PC-3 (cell line): Measurements from ENCODE around the gene CACNA1S. TPM values are rescaled to one million over a fixed set of nuclear protein-coding genes. Genes with fewer than 3 reads are reported as not detected.
A peak's percentile ranks its signal among the peaks of the same experiment; 100 is the strongest.

ENCODE experiments used
- ATAC-seq: fragments of 200-7000 bp; cut with Tn5 transposase; 2 replicates; pipeline ENCODE4 v1.9.1; 2020; ENCODE audit warnings: mild to moderate bottlenecking, moderate library complexity
- BruUV-seq: library from RNA; stranded (reverse); fragments of 400-500 nt; replicated peaks from 2 replicates; lab custom pipeline; 2021; lab: Mats Ljungman, UMichigan
- CTCF ChIA-PET: fragments of 300-600 bp; sonication (Branson Sonifier 250); formaldehyde crosslinking; loops from one replicate; lab custom pipeline; 2022; ENCODE audit warnings: antibody characterized with exemption; lab: Charles Lee
- POLR2A ChIA-PET: fragments of 300-600 bp; sonication (Branson Sonifier 250); formaldehyde crosslinking; loops from one replicate; lab custom pipeline; 2022; ENCODE audit warnings: antibody characterized with exemption; ENCODE audit not compliant: unreplicated experiment; lab: Charles Lee
- DNase-seq: peaks from one replicate; pipeline ENCODE4 v3.0.0-alpha.2; 2015
- H2AFZ ChIP-seq: fragments of 300-600 bp; sonication (generic); 2 replicates; pipeline ENCODE4 v1.6.0; 2016; ENCODE audit warnings: antibody characterized with exemption, low read length
- H3F3A ChIP-seq: fragments of 300-600 bp; sonication (generic); one replicate; pipeline ENCODE4 v1.6.0; 2017; ENCODE audit warnings: antibody characterized with exemption, low read length, control low read depth, mild to moderate bottlenecking; ENCODE audit not compliant: unreplicated experiment
- H3K27ac ChIP-seq: fragments of 300-600 bp; sonication (generic); 2 replicates; pipeline ENCODE4 v1.5.1; 2016; ENCODE audit warnings: mild to moderate bottlenecking, low read length
- H3K27me3 ChIP-seq: fragments of 300-600 bp; sonication (generic); 2 replicates; pipeline ENCODE4 v1.6.1; 2016; ENCODE audit warnings: low read length, mixed read lengths
- H3K36me3 ChIP-seq: fragments of 300-600 bp; sonication (generic); 2 replicates; pipeline ENCODE4 v1.6.1; 2016; ENCODE audit warnings: low read depth, mixed run types, low read length, mixed read lengths
- H3K4me1 ChIP-seq: fragments of 300-600 bp; sonication (generic); 2 replicates; pipeline ENCODE4 v1.5.1; 2016; ENCODE audit warnings: low read length; ENCODE audit not compliant: insufficient read depth
- H3K4me2 ChIP-seq: fragments of 300-600 bp; sonication (generic); 2 replicates; pipeline ENCODE4 v1.6.0; 2016; ENCODE audit warnings: low read length
- H3K4me3 ChIP-seq: fragments of 300-600 bp; sonication (generic); 2 replicates; pipeline ENCODE4 v1.5.1; 2016; ENCODE audit warnings: mild to moderate bottlenecking, low read length, mixed read lengths
- H3K79me2 ChIP-seq: fragments of 300-600 bp; sonication (generic); 2 replicates; pipeline ENCODE4 v1.6.1; 2017; ENCODE audit warnings: low read length, mixed read lengths
- H3K9ac ChIP-seq: fragments of 300-600 bp; sonication (generic); 2 replicates; pipeline ENCODE4 v1.6.0; 2016; ENCODE audit warnings: mild to moderate bottlenecking, low read length
- H3K9me2 ChIP-seq: fragments of 300-600 bp; sonication (generic); replicated peaks from 2 replicates; pipeline ENCODE4 v1.6.1; 2016; ENCODE audit warnings: mixed run types, low read length, mixed read lengths
- H3K9me3 ChIP-seq: fragments of 300-600 bp; sonication (generic); 2 replicates; pipeline ENCODE4 v1.6.1; 2016; ENCODE audit warnings: low read length, mixed read lengths
- H4K20me1 ChIP-seq: fragments of 300-600 bp; sonication (generic); 2 replicates; pipeline ENCODE4 v1.6.1; 2016; ENCODE audit warnings: low read length, mixed read lengths
- CTCF ChIP-seq: fragments of 300-600 bp; sonication (generic); conservative IDR thresholded peaks from 2 replicates; pipeline ENCODE4 v1.5.1; 2017; ENCODE audit warnings: antibody characterized with exemption, low read depth, mild to moderate bottlenecking, low read length
- EZH2 ChIP-seq: fragments of 300-600 bp; sonication (generic); IDR thresholded peaks from one replicate; pipeline ENCODE4 v1.6.1; 2017; ENCODE audit warnings: antibody characterized with exemption, mild to moderate bottlenecking, low read length; ENCODE audit not compliant: unreplicated experiment
- EZH2phosphoT487 ChIP-seq: fragments of 300-600 bp; sonication (generic); IDR thresholded peaks from 2 replicates; pipeline ENCODE4 v1.6.1; 2018; ENCODE audit warnings: mild to moderate bottlenecking, antibody characterized with exemption, low read length, borderline replicate concordance
- intact Hi-C: fragments of 100-400 bp; cut with micrococcal nuclease; formaldehyde crosslinking; loops from 2 replicates; pipeline ENCODE4 v1.9.0; 2023
- total RNA-seq: library from RNA; depleted of rRNA; stranded (reverse); fragments of >200 nt; gene quantifications from 2 replicates; pipeline ENCODE4 v1.2.3, GENCODE V29; 2014

Gene CACNA1S
- total RNA-seq, 1 experiment from 2014 or later, result not detected

- no peaks in the 10 kb centered on the region for H3K9me3 ChIP-seq
- no peak overlapping the region for H3K4me3 ChIP-seq
- H3K27me3 ChIP-seq, result peaks cover 24% of the 10 kb centered on the region
- no TSS peak for BruUV-seq
- ATAC-seq (peak; percentile 98), DNase-seq (peak; percentile 97)
- H3K9ac ChIP-seq, result no peak overlapping the region
- H3K27ac ChIP-seq, result no peak overlapping the region
- CTCF ChIA-PET, result interaction anchor here (0.6 to 2.5 kb wide), 11 partner anchors 10 to 197 kb away, joined by 3 to 46 read pairs (median 3); partner anchors contain the start of gene PKP1
- H3K4me2 ChIP-seq, result no peak overlapping the region
- H3K36me3 ChIP-seq, result no peaks in the 10 kb centered on the region
- POLR2A ChIA-PET, result interaction anchor here (0.5 to 0.6 kb wide), 2 partner anchors 29 to 62 kb away, joined by 3 read pairs; no protein-coding TSS in a partner anchor
- intact Hi-C loops, result loop anchor here (1.0 to 5.0 kb wide), 3 partner anchors 28 to 276 kb away; no protein-coding TSS in a partner anchor
- no peak overlapping the region for H2AFZ ChIP-seq
- no peaks in the 10 kb centered on the region for H4K20me1 ChIP-seq
- H3F3A ChIP-seq, result no peaks in the 10 kb centered on the region
- no peak for TF ChIP-seq EZH2
- no peak for TF ChIP-seq EZH2phosphoT487
- TF ChIP-seq CTCF, result peak; percentile 100
- peaks cover 12% of the 10 kb centered on the region for H3K4me1 ChIP-seq
- H3K79me2 ChIP-seq, result no peaks in the 10 kb centered on the region
- no peaks in the 10 kb centered on the region for H3K9me2 ChIP-seq
Measured at GRCh38 chr1:201085902-201086735, 26.1 kb downstream of the CACNA1S start.

- ChIA-PET CTCF (no interaction called here), POLR2A (no interaction called here)
- DNase-seq, result no peak
- Histone ChIP-seq H3K9me3 (no peaks in the 10 kb centered on the region), H3K9me2 (no peaks in the 10 kb centered on the region), H3K4me3 (no peak overlapping the region), H2AFZ (no peak overlapping the region), H3K4me1 (peaks cover 12% of the 10 kb centered on the region), H3K4me2 (no peak overlapping the region), H3K27me3 (peaks cover 38% of the 10 kb centered on the region), H4K20me1 (no peaks in the 10 kb centered on the region), H3F3A (no peaks in the 10 kb centered on the region), H3K9ac (no peak overlapping the region), H3K79me2 (no peaks in the 10 kb centered on the region), H3K36me3 (no peaks in the 10 kb centered on the region), H3K27ac (no peak overlapping the region)
- no TSS peak for BruUV-seq
- no peak for ATAC-seq
- intact Hi-C loops, result no loop called here
- TF ChIP-seq EZH2, result no peak
- no peak for TF ChIP-seq CTCF
Measured at GRCh38 chr1:201084295-201084694, 27.9 kb downstream of the CACNA1S start.

- peaks cover 41% of the 10 kb centered on the region for H3K27me3 ChIP-seq
- H3K27ac ChIP-seq, result no peak overlapping the region
- no peak for DNase-seq
- H3K4me3 ChIP-seq, result no peak overlapping the region
- BruUV-seq, result no TSS peak
- H3K36me3 ChIP-seq, result no peaks in the 10 kb centered on the region
- H3F3A ChIP-seq, result no peaks in the 10 kb centered on the region
- no peaks in the 10 kb centered on the region for H3K9me3 ChIP-seq
- ChIA-PET CTCF (interaction anchor here (0.7 kb wide), 1 partner anchor 110 kb away, joined by 3 read pairs; no protein-coding TSS in a partner anchor), POLR2A (no interaction called here)
- TF ChIP-seq CTCF, result no peak
- no peak for TF ChIP-seq EZH2
- no peak for TF ChIP-seq EZH2phosphoT487
- H3K9ac ChIP-seq, result no peak overlapping the region
- no peak overlapping the region for H3K4me2 ChIP-seq
- peaks cover 11% of the 10 kb centered on the region for H3K4me1 ChIP-seq
- no peaks in the 10 kb centered on the region for H4K20me1 ChIP-seq
- intact Hi-C loops, result no loop called here
- no peak for ATAC-seq
- H3K9me2 ChIP-seq, result no peaks in the 10 kb centered on the region
- H3K79me2 ChIP-seq, result no peaks in the 10 kb centered on the region
- H2AFZ ChIP-seq, result no peak overlapping the region
Measured at GRCh38 chr1:201083741-201084140, 28.5 kb downstream of the CACNA1S start.
